A549 (cell line): ENCODE data around the gene SYTL3. TPM values are rescaled to one million over a fixed set of nuclear protein-coding genes. Genes with fewer than 3 reads are reported as not detected.

Experiments used
- ATAC-seq, 2 experiments: fragments of 200-7000 bp in 1 of 2; fragments of >200 bp in 1 of 2; cut with Nextera tagmentation in 1 of 2; cut with Tn5 transposase in 1 of 2; 3 replicates each; pipeline versions ENCODE4 v1.8.0 to v1.9.1; 2018 to 2020; ENCODE audit warnings: mild to moderate bottlenecking in 1 of 2, moderate library complexity in 1 of 2
- CTCF ChIA-PET: fragments of 300-600 bp; sonication (Branson Sonifier 250); formaldehyde crosslinking; extraction: SDS; loops from one replicate; lab custom pipeline; 2021; ENCODE audit warnings: antibody characterized with exemption, inconsistent platforms; lab: Yijun Ruan, JAX
- POLR2A ChIA-PET: fragments of 350-600 bp; formaldehyde crosslinking; extraction: SDS; loops from one replicate; lab custom pipeline; 2021; ENCODE audit warnings: antibody characterized with exemption, inconsistent platforms; lab: Yijun Ruan, JAX
- DNase-seq, 2 experiments: peaks; one replicate each; pipeline versions ENCODE4 v3.0.0 to v3.0.0-alpha.2; 2011 to 2016; ENCODE audit warnings: low read depth in 1 of 2, low spot score in 1 of 2
- FAIRE-seq: peaks from 2 replicates; lab custom pipeline; 2011; peaks lifted over from hg19 to GRCh38; lab: Jason Lieb, UNC
- H3K27ac ChIP-seq, 2 experiments: fragments of >200 bp; sonication (Bioruptor Twin); formaldehyde crosslinking; 3 replicates each; pipeline ENCODE4 v1.5.1; 2016 to 2017
- H3K4me1 ChIP-seq: fragments of >200 bp; sonication (Bioruptor Twin); formaldehyde crosslinking; 3 replicates; pipeline ENCODE4 v1.6.1; 2016
- H3K4me2 ChIP-seq: fragments of >200 bp; sonication (Bioruptor Twin); formaldehyde crosslinking; 3 replicates; pipeline ENCODE4 v1.6.1; 2016
- H3K4me3 ChIP-seq: fragments of >200 bp; sonication (Bioruptor Twin); formaldehyde crosslinking; 3 replicates; pipeline ENCODE4 v1.5.1; 2016
- H3K9me3 ChIP-seq: fragments of >200 bp; sonication (Bioruptor Twin); formaldehyde crosslinking; 3 replicates; pipeline ENCODE4 v1.6.1; 2016
- CBX2 ChIP-seq: fragments of 200-600 bp; sonication (generic); IDR thresholded peaks from 2 replicates; pipeline ENCODE4 v1.6.1; 2016; ENCODE audit warnings: low read depth, mild to moderate bottlenecking, borderline replicate concordance
- CHD2 ChIP-seq: fragments of 150-350 bp; IDR thresholded peaks from 2 replicates; pipeline ENCODE4 v1.6.1; 2014; ENCODE audit warnings: low read length; ENCODE audit not compliant: partially characterized antibody
- ELK1 ChIP-seq: fragments of 150-350 bp; IDR thresholded peaks from 2 replicates; pipeline ENCODE4 v1.6.1; 2014; ENCODE audit warnings: low read depth, mild to moderate bottlenecking, low read length
- FOXS1 ChIP-seq: fragments of 250-450 bp; sonication (Bioruptor Pico); IDR thresholded peaks from 2 replicates; pipeline ENCODE4 v1.5.0; 2020; ENCODE audit warnings: mild to moderate bottlenecking, moderate library complexity
- HEYL ChIP-seq: fragments of 250-450 bp; sonication (Bioruptor Pico); IDR thresholded peaks from 2 replicates; pipeline ENCODE4 v1.8.0; 2021; ENCODE audit warnings: mild to moderate bottlenecking, moderate library complexity
- HOXB5 ChIP-seq: fragments of 250-450 bp; sonication (Bioruptor Pico); IDR thresholded peaks from 2 replicates; pipeline ENCODE4 v1.5.0; 2020; ENCODE audit warnings: mild to moderate bottlenecking, moderate library complexity
- JUN ChIP-seq, 2 experiments: fragments of >200 bp; sonication (Bioruptor Twin); formaldehyde crosslinking; IDR thresholded peaks; 2 replicates in 1 of 2; 3 replicates in 1 of 2; pipeline ENCODE4 v1.6.1; 2016 to 2017
- MAZ ChIP-seq: fragments of 150-350 bp; IDR thresholded peaks from 2 replicates; pipeline ENCODE4 v1.6.1; 2014; ENCODE audit warnings: antibody characterized with exemption, low read depth, low read length, borderline replicate concordance
- MYC ChIP-seq: IDR thresholded peaks from 2 replicates; pipeline ENCODE4 v1.6.1; 2012; ENCODE audit warnings: mild to moderate bottlenecking, inconsistent platforms, low read length, improper control_type of control experiment, borderline replicate concordance
- NPAS2 ChIP-seq: fragments of 250-450 bp; sonication (Bioruptor Pico); IDR thresholded peaks from 2 replicates; pipeline ENCODE4 v1.8.0; 2022; ENCODE audit warnings: mild to moderate bottlenecking, moderate library complexity, borderline replicate concordance
- PBX3 ChIP-seq: IDR thresholded peaks from 2 replicates; pipeline ENCODE4 v1.6.1; 2012
- POLR2AphosphoS2 ChIP-seq: conservative IDR thresholded peaks from 2 replicates; pipeline ENCODE4 v1.6.1; 2012; ENCODE audit warnings: low read length, improper control_type of control experiment, inconsistent platforms
- RAD21 ChIP-seq, 2 experiments: fragments of >200 bp in 1 of 2; sonication (Bioruptor Twin) in 1 of 2; formaldehyde crosslinking in 1 of 2; IDR thresholded peaks in 1 of 2; conservative IDR thresholded peaks in 1 of 2; 2 replicates in 1 of 2; 3 replicates in 1 of 2; pipeline ENCODE4 v1.6.1; 2012 to 2018; ENCODE audit warnings: inconsistent platforms in 1 of 2
- RFX5 ChIP-seq: fragments of 450-650 bp; IDR thresholded peaks from 2 replicates; pipeline ENCODE4 v1.7.1; 2014; ENCODE audit warnings: antibody characterized with exemption, mild to moderate bottlenecking, moderate library complexity
- RNF2 ChIP-seq: fragments of 200-600 bp; sonication (generic); IDR thresholded peaks from 2 replicates; pipeline ENCODE4 v1.6.1; 2016; ENCODE audit warnings: low read depth, mild to moderate bottlenecking, antibody characterized with exemption, moderate library complexity, borderline replicate concordance
- SMC3 ChIP-seq: fragments of >200 bp; sonication (Bioruptor Twin); formaldehyde crosslinking; IDR thresholded peaks from 3 replicates; pipeline ENCODE4 v1.6.1; 2018; ENCODE audit warnings: inconsistent platforms
- ZC3H11A ChIP-seq: fragments of 450-650 bp; IDR thresholded peaks from 2 replicates; pipeline ENCODE4 v1.6.1; 2014; ENCODE audit warnings: antibody characterized with exemption, mild to moderate bottlenecking
- ZNF302 ChIP-seq: fragments of 250-450 bp; sonication (Bioruptor Pico); IDR thresholded peaks from 2 replicates; pipeline ENCODE4 v1.9.0; 2021; ENCODE audit warnings: inconsistent platforms, mild to moderate bottlenecking, moderate library complexity
- ZSCAN20 ChIP-seq: fragments of 250-450 bp; sonication (Bioruptor Pico); IDR thresholded peaks from 2 replicates; pipeline ENCODE4 v1.8.0; 2022; ENCODE audit warnings: mild to moderate bottlenecking, moderate library complexity
- WGBS: methylation state at CpG from one replicate; pipeline ENCODE4 v1.1.6; 2017; ENCODE audit errors: missing lambda C conversion rate; 5-methylcytosine and 5-hydroxymethylcytosine counted together
- polyA plus RNA-seq, 4 experiments: library from polyadenylated mRNA; depleted of rRNA in 3 of 4; stranded (reverse); fragments of >200 nt; fragmentation: RNase III in 1 of 4; extraction: RNeasy Plus Mini Kit Qiagen cat#74134 plus additional on column Dnase treatment in 1 of 4; gene quantifications; 2 replicates in 3 of 4; 3 replicates in 1 of 4; pipeline ENCODE4 v1.2.3, GENCODE V29; 2011 to 2017
- TF ChIP-seq, protein P1 (sequence below): fragments of 200-600 bp; sonication (generic); IDR thresholded peaks from 2 replicates; pipeline ENCODE4 v1.6.1; 2016; ENCODE audit warnings: antibody characterized with exemption, mild to moderate bottlenecking, moderate library complexity
- TF ChIP-seq, protein P2 (sequence below): IDR thresholded peaks from 2 replicates; pipeline ENCODE4 v1.6.1; 2012
- TF ChIP-seq, protein P3 (sequence below): fragments of 250-450 bp; sonication (Bioruptor Pico); IDR thresholded peaks from 2 replicates; pipeline ENCODE4 v1.5.0; 2020; ENCODE audit warnings: low read depth, mild to moderate bottlenecking, moderate library complexity
- TF ChIP-seq, protein P4 (sequence below): fragments of >200 bp; sonication (Bioruptor Twin); formaldehyde crosslinking; IDR thresholded peaks from 3 replicates; pipeline ENCODE4 v1.6.1; 2016

SYTL3 gene
- polyA plus RNA-seq, 2 of the 4 experiments (the other 2 are of a cell fraction) = 0.63 to 0.89 TPM

- TF ChIP-seq ELK1 (no peak), CHD2 (no peak), ZC3H11A (no peak), MAZ (no peak)
- TF ChIP-seq, protein P1, sequence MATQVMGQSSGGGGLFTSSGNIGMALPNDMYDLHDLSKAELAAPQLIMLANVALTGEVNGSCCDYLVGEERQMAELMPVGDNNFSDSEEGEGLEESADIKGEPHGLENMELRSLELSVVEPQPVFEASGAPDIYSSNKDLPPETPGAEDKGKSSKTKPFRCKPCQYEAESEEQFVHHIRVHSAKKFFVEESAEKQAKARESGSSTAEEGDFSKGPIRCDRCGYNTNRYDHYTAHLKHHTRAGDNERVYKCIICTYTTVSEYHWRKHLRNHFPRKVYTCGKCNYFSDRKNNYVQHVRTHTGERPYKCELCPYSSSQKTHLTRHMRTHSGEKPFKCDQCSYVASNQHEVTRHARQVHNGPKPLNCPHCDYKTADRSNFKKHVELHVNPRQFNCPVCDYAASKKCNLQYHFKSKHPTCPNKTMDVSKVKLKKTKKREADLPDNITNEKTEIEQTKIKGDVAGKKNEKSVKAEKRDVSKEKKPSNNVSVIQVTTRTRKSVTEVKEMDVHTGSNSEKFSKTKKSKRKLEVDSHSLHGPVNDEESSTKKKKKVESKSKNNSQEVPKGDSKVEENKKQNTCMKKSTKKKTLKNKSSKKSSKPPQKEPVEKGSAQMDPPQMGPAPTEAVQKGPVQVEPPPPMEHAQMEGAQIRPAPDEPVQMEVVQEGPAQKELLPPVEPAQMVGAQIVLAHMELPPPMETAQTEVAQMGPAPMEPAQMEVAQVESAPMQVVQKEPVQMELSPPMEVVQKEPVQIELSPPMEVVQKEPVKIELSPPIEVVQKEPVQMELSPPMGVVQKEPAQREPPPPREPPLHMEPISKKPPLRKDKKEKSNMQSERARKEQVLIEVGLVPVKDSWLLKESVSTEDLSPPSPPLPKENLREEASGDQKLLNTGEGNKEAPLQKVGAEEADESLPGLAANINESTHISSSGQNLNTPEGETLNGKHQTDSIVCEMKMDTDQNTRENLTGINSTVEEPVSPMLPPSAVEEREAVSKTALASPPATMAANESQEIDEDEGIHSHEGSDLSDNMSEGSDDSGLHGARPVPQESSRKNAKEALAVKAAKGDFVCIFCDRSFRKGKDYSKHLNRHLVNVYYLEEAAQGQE = no peak
These were observed 13.1 kb upstream of the SYTL3 start (continued) for GRCh38 chr6:158636778-158637177.

- no peak for FAIRE-seq
- Histone ChIP-seq H3K9me3 (no peaks in the 10 kb centered on the region), H3K4me2 (no peak overlapping the region), H3K4me1 (peaks cover 12% of the 10 kb centered on the region; the same call in 1 of the 3 replicates), H3K27ac (no peak overlapping the region), H3K4me3 (no peak overlapping the region)
- WGBS = 88% methylated on average over 3 of the region's 3 CpGs
- ChIA-PET POLR2A (no interaction called here), CTCF (interaction anchor here (0.8 to 1.4 kb wide), 3 partner anchors 8 to 69 kb away, joined by 3 to 5 read pairs (median 4); no protein-coding TSS in a partner anchor)
- ATAC-seq = no peak; a peak in 1 of 6 replicates
- TF ChIP-seq RFX5 (no peak), RAD21 (conservative IDR thresholded peaks at IDR 0.05 in 1 of 2, IDR thresholded peaks at IDR 0.05 in 1 of 2) (no peak), RNF2 (no peak), MYC (no peak), POLR2AphosphoS2 (no peak), SMC3 (no peak), CBX2 (no peak), PBX3 (no peak), NPAS2 (no peak), JUN (IDR thresholded peaks at IDR 0.05) (no peak), HOXB5 (CRISPR knock-in tag) (no peak), ZSCAN20 (no peak), ZC3H11A (no peak), ZNF302 (CRISPR knock-in tag) (no peak), FOXS1 (CRISPR knock-in tag) (no peak), HEYL (CRISPR knock-in tag) (no peak)
- TF ChIP-seq, protein P2, sequence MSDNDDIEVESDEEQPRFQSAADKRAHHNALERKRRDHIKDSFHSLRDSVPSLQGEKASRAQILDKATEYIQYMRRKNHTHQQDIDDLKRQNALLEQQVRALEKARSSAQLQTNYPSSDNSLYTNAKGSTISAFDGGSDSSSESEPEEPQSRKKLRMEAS = no peak
- TF ChIP-seq, protein P1 = no peak
- TF ChIP-seq, protein P3, sequence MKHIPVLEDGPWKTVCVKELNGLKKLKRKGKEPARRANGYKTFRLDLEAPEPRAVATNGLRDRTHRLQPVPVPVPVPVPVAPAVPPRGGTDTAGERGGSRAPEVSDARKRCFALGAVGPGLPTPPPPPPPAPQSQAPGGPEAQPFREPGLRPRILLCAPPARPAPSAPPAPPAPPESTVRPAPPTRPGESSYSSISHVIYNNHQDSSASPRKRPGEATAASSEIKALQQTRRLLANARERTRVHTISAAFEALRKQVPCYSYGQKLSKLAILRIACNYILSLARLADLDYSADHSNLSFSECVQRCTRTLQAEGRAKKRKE (CRISPR knock-in tag) = no peak
- TF ChIP-seq, protein P4, sequence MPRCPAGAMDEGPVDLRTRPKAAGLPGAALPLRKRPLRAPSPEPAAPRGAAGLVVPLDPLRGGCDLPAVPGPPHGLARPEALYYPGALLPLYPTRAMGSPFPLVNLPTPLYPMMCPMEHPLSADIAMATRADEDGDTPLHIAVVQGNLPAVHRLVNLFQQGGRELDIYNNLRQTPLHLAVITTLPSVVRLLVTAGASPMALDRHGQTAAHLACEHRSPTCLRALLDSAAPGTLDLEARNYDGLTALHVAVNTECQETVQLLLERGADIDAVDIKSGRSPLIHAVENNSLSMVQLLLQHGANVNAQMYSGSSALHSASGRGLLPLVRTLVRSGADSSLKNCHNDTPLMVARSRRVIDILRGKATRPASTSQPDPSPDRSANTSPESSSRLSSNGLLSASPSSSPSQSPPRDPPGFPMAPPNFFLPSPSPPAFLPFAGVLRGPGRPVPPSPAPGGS = no peak
- no peak for DNase-seq
These were observed 11.5 kb upstream of the SYTL3 start for GRCh38 chr6:158638324-158638854.
